Measurements from ENCODE around the gene CLPTM1L. TPM values are rescaled to one million over a fixed set of nuclear protein-coding genes. Genes with fewer than 3 reads are reported as not detected.

The CLPTM1L gene
- total RNA-seq, 4 donors from 2014 or later = 62.6 to 132 (median 93.5) TPM

DNA sequence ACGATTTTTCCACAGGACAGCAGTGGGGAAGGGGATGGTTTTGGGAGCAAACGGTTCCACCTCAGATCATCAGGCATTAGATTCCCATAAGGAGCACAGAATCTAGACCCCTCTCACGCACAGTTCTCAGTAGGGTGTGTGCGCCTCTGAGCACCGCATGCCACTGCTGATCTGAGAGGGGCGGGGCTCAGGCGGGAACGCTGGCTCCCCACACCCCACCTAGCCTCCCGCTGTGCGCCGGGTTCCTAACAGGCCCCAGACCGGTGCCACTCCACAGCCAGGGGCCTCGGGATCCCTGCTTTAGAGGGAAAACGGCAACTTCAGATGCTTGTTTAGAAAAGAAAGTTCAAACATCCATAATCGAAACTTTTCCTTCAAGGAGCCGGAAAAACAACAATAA, 70.4 kb downstream of the CLPTM1L start:
- H3K4me3 ChIP-seq = no peak overlapping the region
- WGBS = 74% methylated on average over 16 of the region's 16 CpGs
- no peak for TF ChIP-seq POLR2AphosphoS5 (IDR thresholded peaks at IDR 0.05)
- TF ChIP-seq EP300 (IDR thresholded peaks at IDR 0.05) = no peak
- no peak for TF ChIP-seq POLR2A (IDR thresholded peaks at IDR 0.05)
- TF ChIP-seq, protein P1, sequence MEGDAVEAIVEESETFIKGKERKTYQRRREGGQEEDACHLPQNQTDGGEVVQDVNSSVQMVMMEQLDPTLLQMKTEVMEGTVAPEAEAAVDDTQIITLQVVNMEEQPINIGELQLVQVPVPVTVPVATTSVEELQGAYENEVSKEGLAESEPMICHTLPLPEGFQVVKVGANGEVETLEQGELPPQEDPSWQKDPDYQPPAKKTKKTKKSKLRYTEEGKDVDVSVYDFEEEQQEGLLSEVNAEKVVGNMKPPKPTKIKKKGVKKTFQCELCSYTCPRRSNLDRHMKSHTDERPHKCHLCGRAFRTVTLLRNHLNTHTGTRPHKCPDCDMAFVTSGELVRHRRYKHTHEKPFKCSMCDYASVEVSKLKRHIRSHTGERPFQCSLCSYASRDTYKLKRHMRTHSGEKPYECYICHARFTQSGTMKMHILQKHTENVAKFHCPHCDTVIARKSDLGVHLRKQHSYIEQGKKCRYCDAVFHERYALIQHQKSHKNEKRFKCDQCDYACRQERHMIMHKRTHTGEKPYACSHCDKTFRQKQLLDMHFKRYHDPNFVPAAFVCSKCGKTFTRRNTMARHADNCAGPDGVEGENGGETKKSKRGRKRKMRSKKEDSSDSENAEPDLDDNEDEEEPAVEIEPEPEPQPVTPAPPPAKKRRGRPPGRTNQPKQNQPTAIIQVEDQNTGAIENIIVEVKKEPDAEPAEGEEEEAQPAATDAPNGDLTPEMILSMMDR (IDR thresholded peaks at IDR 0.05) = no peak
- no peak overlapping the region for H3K27ac ChIP-seq
- no peaks in the 10 kb centered on the region for H3K4me1 ChIP-seq
- no peaks in the 10 kb centered on the region for H3K27me3 ChIP-seq
- DNase-seq (ENCODE audit: low spot score in 2 of 2) = no peak
- H3K9me3 ChIP-seq = no peaks in the 10 kb centered on the region
- no peaks in the 10 kb centered on the region for H3K36me3 ChIP-seq

DNA sequence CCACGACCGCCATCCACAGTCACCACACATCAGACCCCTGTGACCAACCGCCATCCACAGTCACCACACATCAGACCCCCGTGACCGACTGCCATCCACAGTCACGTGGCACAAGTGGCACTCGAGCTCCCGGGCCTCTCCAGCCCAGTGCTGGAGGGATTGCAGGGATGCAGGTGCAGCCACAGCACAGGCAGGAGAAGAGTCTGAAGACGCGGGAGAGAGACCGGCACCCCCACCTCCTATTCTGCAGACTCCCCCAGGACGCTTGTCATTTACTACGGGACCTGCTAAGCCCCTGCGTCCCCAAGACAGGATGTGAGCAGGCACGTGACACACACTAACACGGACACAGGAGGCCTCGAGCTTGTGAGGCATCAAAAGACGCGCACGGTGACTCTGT, 71.2 kb downstream of the CLPTM1L start:
- Histone ChIP-seq H3K4me3 (no peak overlapping the region), H3K36me3 (no peaks in the 10 kb centered on the region), H3K9me3 (no peaks in the 10 kb centered on the region), H3K4me1 (no peaks in the 10 kb centered on the region), H3K27ac (no peak overlapping the region), H3K27me3 (no peaks in the 10 kb centered on the region)
- no peak for DNase-seq (ENCODE audit: low spot score in 2 of 2)
- 96% methylated on average over 12 of the region's 20 CpGs for WGBS
- TF ChIP-seq, protein P1 (IDR thresholded peaks at IDR 0.05) = no peak
- TF ChIP-seq POLR2A (IDR thresholded peaks at IDR 0.05) (no peak), EP300 (IDR thresholded peaks at IDR 0.05) (no peak), POLR2AphosphoS5 (IDR thresholded peaks at IDR 0.05) (no peak)

DNA sequence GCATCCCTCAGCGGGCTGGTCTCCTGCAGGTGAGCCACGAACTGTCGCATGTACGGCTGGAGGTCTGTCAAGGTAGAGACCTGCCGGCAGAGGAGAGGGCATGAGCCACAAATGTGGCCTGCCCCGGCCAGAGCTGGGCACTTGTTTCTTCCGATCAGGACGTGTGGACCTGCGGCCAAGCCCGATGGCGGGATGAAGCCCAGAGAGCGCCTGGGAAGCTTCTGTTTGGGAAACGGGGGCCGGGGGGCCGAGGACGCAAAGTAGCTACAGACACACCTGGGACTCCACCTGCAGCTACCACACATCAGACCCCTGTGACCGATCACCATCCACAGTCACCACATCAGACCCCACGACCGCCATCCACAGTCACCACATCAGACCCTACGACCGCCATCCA, 72.7 kb downstream of the CLPTM1L start:
- H3K4me3 ChIP-seq = no peak overlapping the region
- DNase-seq (ENCODE audit: low spot score in 2 of 2) = no peak
- WGBS = 94% methylated on average over 5 of the region's 21 CpGs
- H3K36me3 ChIP-seq = no peaks in the 10 kb centered on the region
- H3K4me1 ChIP-seq = no peaks in the 10 kb centered on the region
- TF ChIP-seq POLR2A (IDR thresholded peaks at IDR 0.05) (no peak), POLR2AphosphoS5 (IDR thresholded peaks at IDR 0.05) (no peak), EP300 (IDR thresholded peaks at IDR 0.05) (no peak)
- TF ChIP-seq, protein P1 (IDR thresholded peaks at IDR 0.05) = no peak
- no peak overlapping the region for H3K27ac ChIP-seq
- no peaks in the 10 kb centered on the region for H3K27me3 ChIP-seq
- no peaks in the 10 kb centered on the region for H3K9me3 ChIP-seq

DNA sequence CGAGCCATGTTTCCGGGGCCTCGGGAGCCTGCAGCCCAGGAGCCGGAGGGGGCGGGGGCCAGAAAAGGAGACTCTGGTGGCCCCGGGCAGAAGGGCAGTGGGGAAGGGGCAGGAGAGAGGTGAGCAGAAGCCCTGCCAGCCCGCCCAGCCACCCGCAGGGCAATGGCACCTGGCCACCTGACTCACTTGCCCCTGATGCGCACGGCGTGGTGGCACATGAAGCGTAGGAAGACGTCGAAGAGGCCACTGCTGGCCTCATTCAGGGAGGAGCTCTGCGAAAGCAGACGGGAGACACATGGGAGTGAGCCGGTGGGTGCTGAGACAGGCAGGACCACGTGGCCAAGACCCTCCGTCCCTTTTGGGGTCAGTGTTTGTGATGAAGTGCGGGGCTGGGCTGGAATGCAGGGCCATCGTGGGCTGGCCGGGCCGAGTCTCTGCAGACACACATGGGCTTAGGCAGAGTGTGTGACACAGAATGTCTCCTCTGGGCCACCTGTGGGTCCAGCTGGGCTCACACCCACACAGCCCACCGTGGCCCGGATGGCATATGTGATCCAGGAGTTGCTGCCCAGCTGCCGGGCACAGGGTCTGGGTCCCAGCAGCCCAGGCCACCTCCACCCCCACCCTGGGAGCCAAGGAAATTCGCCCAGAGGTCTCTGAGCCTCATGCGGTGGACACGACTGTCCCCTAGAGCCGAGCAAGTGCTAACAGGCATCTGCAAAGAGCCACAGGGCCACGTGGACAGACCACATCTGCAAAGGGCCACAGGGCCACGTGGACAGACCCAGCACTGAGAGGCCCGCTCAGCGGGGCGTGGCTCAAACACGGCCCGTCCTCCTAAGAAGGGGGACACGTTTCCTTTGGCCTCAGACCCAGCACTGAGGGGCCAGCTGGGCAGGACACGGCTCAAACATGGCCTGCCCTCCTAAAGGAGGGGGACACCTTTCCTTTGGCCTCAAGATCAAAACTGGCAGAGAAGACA, 73.7 kb downstream of the CLPTM1L start:
- Histone ChIP-seq H3K27me3 (no peaks in the 10 kb centered on the region), H3K4me3 (no peak overlapping the region), H3K27ac (no peak overlapping the region), H3K4me1 (no peaks in the 10 kb centered on the region), H3K9me3 (no peaks in the 10 kb centered on the region), H3K36me3 (no peaks in the 10 kb centered on the region)
- TF ChIP-seq, protein P1 (IDR thresholded peaks at IDR 0.05) = no peak
- TF ChIP-seq POLR2A (IDR thresholded peaks at IDR 0.05) = no peak
- TF ChIP-seq POLR2AphosphoS5 (IDR thresholded peaks at IDR 0.05) = no peak
- no peak for TF ChIP-seq EP300 (IDR thresholded peaks at IDR 0.05)
- no peak for DNase-seq (ENCODE audit: low spot score in 2 of 2)
- 93% methylated on average over 27 of the region's 39 CpGs for WGBS

DNA sequence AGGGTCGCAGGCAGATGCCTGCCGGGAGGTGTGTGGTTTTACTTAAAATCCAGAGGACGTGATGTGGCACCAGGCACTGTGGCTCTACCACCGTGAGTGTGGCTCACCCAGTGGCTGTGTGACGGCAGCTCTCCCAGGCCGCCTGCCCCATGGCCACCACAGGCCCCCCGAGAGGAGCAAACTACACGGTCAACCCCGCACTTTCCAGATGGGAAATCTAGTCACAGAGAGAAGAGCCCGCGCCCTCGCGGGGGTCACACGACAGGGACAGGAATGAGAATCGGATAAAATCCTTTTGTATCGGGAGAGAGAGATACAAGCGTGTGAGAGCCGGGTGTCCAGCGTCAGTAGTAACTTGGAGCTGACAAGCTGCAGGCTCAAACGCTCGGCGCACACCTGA, 74.5 kb downstream of the CLPTM1L start:
- no peaks in the 10 kb centered on the region for H3K4me1 ChIP-seq
- no peak overlapping the region for H3K27ac ChIP-seq
- no peaks in the 10 kb centered on the region for H3K9me3 ChIP-seq
- no peak overlapping the region for H3K4me3 ChIP-seq
- H3K36me3 ChIP-seq = no peaks in the 10 kb centered on the region
- TF ChIP-seq POLR2A (IDR thresholded peaks at IDR 0.05) (no peak), EP300 (IDR thresholded peaks at IDR 0.05) (no peak), POLR2AphosphoS5 (IDR thresholded peaks at IDR 0.05) (no peak)
- TF ChIP-seq, protein P1 (IDR thresholded peaks at IDR 0.05) = no peak
- WGBS = 97% methylated on average over 22 of the region's 22 CpGs
- no peak for DNase-seq (ENCODE audit: low spot score in 2 of 2)
- H3K27me3 ChIP-seq = no peaks in the 10 kb centered on the region

All from suprapubic skin (tissue), 4 donors.